GM18873 (cell line): ENCODE results near the gene ZNF217.
A peak's percentile ranks its signal among the peaks of the same experiment; 100 is the strongest.
"Not testable (repeated sequence)": the region's sequence is repeated elsewhere in the genome, so short reads cannot be mapped to it uniquely, and the experiment has no call there.

Experiments used
- ATAC-seq: cut with Tn5 transposase; IDR thresholded peaks from one replicate; pipeline ENCODE4 v1.9.1; 2021; ENCODE audit warnings: mild to moderate bottlenecking, moderate library complexity, moderate number of reproducible peaks; ENCODE audit not compliant: unreplicated experiment, low FRiP score

ZNF217 gene

DNA sequence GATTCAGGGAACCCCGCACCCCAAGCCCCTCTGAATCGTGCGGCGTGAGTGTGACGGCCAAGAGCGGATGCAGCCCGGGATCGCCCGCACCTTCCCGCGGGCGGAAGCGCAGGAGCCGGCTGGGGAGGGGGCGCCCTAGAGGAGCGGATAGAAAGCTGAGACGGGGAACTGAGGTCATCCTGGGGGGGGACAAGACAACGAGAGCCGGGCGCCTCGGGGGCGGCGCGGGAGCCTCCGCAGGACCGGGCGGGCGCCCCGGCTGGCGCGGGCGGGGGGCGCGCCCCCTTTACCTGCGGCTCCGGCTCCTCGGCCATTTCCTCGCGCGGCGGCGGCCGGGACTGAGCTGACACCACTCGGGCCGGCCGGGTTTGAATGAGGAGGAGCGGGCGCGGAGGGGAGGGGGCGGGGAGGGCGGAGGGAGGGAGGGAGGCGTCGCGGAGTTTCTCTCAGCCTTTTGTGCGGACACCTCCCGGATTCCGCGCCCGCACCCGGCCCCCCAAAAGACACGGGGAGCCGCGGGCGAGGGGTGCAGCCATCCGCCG lies at the start of gene ZNF217:
Gene ZNF217 (minus strand): TSS at position 374 of the 542 bp plus-strand sequence. CDS start 11,013 bp downstream, outside the sequence.
- not testable (repeated sequence) for ATAC-seq

DNA sequence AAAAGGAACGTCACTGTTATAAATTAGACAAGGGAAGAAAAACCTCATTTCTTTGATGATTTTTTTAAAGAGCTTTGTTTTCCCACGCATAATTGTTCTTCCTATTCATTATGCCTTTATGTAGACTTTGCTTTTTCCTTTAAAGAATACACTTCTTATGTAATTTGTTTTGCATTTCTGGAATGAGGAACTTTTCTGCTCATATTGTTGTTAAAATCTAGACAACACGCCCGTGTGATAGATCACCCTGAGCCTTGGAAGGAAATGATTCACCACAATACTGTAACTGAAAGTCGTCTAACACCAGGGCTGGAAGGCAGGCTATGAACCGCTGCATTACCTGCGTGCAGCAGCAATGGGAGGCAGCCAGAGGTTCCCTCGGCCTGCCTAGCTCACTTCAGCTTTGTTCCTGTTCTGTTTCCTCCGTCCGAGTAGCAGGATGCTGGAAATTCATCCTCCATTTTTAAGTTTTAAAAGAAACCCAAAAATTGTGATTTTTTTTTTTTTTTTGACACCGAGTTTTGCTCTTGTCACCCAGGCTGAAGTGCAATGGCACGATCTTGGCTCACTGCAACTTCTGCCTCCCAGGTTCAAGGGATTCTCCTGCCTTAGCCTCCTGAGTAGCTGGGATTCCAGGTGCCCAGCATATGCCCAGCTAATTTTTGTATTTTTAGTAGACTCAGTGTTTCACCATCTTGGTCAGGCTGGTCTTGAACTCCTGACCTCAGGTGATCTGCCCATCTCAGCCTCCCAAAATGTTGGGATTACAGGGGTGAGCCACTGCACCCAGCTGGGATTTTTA lies 49.6 kb upstream of the ZNF217 start:
- peak; percentile 92 for ATAC-seq

DNA sequence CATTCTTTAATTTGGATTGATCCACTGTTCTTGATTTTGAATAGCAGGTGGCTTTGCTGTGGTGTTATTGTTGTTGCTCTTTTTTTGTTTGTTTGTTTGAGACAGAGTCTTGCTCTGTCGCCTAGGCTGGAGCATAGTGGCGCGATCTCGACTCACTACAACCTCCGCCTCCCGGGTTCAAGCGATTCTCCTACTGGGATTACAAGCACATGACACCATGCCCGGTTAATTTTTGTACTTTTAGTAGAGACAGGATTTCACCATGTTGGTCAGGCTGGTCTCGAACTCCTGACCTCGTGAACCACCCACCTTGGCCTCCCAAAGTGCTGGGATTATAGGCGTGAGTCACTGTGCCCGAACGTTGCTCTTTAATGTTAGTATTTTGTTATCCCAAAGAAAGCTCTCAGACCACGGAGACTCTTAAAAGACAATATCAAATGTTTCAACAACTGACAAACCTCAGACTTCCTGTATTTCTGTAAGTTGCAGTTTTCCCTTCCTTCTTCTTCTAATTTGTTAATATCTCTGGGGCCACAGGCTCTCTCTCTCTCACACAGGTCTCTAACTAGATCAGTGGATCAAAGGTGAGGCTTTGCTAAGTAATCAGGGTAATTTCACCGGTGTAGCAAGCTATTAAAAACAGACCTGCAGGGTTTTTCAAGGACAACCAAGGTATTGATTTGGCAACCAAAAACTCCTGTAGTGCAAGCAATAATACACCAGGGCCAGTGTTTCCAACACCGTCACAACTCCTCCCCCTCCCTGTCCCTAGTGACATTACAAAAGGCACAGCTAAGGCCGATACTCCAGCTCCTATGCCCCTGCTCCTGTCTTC lies 48.8 kb upstream of the ZNF217 start:
- no peak for ATAC-seq

DNA sequence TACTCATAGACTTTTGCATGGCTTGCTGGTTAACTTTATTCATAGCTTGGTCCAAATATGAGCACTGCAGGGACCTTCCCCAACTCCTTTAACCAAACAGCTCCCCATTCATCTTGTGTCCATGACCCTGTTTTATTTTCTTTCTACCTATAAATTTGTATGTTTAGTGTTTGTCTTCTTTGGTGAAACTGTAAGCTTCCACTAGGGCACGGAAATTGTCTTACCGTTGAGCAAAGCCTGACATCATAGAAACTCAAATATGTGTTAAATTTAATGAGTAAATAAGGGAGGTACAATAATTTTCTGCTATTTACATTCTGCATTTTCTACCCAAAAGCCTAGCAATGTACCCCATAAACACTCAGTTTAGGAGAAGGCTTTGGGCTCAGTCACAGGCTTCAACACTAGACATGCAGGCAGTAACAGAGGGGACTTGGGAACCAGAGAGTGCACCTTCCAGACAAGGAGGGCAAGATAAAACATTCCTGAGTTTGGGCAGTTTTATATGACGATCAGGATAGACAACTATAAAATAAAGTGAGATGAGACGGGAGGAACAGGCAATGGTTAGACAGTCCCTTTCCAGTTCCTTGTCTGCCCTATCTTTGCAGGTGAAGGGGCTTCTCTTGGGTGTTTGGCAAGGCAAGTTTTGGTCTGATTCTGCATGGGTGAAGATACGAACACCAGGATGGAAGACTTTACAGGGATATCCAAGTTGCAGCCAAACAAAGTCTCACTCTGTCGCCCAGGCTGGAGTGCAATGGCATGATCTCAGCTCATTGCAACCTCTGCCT lies 46.2 kb upstream of the ZNF217 start:
- ATAC-seq = no peak

DNA sequence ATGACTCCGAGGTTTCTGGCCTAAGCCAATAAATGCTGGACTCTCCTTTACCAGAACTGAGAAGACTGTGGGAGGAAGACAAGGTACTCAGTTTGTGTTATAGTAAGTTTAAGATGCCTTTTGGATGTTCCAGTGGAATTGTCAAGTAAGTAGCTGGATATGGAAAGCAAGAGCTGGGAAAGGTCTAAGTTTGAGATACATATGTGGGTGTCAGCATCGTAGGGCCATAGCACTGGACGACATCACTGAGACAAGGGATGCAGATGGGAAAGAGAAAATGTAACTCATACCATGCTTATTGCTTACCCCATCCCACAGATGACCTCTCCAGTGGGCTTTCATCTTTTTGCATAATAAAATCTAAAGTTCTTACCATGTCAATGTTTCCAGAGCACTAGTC lies 45.5 kb upstream of the ZNF217 start:
- no peak for ATAC-seq

DNA sequence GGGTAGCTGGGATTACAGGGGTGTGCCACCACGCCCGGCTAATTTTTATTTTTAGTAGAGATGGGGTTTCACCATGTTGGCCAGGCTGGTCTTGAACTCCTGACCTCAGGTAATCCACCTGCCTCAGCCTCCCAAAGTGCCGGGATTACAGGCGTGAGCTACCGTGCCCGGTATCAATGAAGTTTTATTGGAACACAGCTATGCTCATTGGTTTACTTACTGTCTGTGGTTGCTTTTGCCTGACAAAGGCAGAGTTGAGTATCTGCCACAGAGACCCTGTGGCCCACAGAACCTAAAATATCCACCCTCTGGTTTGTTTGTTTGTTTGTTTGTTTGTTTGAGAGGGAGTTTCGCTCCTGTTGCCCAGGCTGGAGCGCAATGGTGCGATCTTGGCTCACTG lies 43.7 kb upstream of the ZNF217 start:
- not testable (repeated sequence) for ATAC-seq

DNA sequence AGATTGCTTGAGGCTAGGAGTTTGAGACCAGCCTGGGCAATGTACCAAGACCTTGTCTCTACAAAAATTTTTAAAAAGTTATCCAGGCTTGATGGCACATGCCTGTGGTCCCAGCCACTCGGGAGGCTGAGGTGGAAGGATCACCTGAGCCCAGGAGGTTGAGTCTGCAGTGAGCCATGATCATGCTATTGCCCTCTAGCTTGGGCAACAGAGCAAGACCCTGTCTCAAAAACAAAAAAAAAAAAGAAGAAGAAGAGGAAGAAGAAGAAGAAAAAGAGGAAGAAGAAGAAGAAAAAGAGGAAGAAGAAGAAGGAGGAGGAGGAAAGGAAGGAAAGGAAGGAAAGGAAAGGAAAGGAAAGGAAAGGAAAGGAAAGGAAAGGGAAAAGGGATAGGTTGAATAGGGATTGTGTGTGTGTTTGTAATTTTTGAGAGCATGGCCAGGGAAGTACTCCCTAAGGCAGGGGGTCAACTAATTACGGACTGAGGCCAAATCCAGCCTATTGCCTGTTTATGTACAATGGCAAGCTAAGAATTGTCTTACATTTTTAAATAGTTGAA lies 43.0 kb upstream of the ZNF217 start:
- no peak for ATAC-seq

DNA sequence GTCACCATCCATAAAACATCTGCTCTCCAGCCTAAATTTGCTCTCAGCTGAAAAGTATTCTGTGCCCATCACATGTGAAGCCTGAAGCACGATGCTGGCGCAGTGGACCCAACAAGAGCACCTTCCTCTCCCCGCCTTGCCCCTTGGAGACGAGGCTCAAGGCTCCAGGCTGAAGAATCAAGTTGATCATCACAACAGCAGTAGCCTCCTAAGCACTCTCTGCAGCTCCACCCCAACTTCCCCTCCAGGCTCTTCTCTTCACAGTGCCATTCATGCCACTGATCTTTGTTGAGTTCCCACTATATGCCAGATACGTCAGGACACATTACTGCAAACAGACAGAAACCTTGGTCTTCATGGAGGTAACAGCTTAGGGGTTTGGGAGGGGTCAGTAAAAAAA lies 41.6 kb upstream of the ZNF217 start:
- no peak for ATAC-seq

DNA sequence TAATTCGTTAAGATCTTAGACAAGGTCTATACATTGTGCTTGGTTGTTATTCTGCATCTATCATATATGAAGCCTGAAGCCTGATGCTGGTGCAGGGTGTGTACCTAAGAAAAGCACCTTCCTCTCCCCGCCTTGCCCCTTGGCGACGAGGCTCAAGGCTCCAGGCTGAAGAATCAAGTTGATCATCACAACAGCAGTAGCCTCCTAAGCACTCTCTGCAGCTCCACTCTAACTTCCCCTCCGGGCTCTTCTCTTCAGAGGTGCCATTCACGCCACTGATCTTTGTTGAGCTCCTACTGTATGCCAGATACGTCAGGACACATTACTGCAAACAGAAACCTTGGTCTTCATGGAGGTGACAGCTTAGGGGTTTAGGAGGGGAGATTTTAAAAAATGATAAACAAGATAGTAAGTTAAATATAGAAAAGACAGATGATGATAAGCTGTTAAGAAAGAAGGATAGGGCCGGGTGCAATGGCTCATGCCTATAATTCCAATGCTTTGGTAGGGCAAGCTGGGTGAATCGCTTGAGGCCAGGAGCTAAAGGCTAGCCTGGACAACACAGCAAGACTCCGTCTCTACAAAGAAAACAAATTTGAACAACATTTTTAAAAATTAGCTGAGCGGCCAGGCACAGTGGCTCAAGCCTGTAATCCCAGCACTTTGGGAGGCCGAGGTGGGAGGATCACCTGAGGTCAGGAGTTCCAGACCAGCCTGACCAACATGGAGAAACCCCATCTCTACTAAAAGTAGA lies 38.4 kb upstream of the ZNF217 start:
- ATAC-seq = no peak

DNA sequence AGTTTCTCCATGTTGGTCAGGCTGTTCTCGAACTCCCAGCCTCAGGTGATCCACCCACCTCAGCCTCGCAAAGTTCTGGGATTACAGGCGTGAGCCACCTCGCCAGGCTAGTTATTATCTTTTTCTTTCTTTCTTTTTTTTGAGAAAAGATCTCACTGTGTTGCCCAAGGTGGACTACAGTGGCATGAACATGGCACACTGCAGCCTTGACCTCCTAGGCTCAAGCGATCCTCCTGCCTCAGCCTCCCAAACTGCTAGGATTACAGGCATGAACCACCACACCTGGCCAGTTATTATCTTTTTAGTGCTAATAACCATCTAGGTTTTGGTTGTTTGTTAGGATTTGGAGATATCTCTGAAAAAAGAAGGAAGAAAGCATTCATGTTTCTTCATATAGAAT lies 35.8 kb upstream of the ZNF217 start:
- ATAC-seq = no peak

DNA sequence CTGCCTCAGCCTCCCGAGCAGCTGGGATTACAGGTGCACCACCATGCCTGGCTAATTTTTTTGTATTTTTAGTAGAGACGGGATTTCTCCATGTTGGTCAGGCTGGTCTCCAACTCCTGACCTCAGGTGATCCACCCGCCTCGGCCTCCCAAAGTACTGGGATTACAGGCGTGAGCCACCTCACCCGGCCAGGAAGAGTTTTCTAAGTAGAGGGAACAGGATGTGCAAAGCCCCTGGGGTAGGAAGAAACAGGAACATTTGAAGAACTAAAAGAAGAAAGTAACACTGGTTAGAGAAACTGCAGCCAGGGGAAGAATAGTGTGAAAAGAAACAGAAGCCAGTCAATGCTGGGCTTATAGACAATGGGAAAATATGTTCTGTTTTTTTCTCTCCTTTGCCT lies 35.1 kb upstream of the ZNF217 start:
- ATAC-seq = not testable (repeated sequence)

DNA sequence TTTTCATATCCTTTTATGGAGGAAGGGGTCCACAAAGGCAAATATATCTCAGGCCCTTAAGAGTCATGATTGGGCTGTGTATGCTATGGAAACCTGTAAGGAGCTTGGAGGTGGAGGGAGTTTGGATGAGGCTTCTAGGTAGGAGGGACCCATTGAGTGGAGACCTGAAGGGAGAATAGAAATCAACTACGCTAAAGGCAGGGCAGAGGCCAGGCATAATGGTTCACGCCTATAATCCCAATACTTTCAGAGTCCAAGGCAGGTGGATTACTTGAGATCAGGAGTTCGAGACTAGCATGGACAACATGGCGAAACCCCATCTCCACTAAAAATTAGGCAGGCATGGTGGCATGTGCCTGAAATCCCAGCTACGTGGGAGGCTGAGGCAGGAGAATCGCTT lies 34.4 kb upstream of the ZNF217 start:
- no peak for ATAC-seq

DNA sequence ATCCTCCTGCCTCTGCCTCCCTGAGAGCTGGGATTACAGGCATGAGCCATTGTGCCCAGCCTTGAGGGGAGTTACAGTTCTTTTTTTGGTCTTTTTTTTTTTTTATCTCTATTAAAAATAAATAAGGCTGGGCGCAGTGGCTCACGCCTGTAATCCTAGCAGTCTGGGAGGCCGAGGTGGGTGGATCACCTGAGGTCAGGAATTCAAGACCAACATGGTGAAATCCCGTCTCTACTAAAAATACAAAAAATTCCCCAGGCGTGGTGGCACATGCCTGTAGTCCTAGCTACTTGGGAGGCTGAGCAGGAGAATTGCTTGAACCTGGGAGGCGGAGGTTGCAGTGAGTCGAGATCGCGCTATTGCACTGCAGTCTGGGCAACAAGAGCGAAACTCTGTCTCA lies 33.4 kb upstream of the ZNF217 start:
- ATAC-seq = not testable (repeated sequence)

DNA sequence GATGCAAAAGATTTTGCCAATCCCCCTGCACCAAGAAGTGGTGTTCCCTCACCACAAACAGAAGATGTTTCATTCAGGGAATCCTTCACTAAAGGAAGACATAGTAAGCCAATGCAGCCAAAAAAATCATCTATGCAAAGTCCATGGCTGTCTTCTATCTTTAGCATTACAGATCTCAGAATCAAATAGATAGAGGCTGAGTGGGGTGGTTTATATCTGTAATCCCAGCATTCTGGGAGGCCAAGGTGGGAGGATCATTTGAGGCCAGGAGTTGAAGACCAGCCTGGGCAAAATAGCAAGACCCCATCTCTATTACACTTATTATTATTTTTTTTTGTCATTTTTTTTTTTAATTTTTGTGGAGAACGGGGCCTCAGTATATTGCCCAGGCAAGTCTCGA lies 32.9 kb upstream of the ZNF217 start:
- no peak for ATAC-seq

DNA sequence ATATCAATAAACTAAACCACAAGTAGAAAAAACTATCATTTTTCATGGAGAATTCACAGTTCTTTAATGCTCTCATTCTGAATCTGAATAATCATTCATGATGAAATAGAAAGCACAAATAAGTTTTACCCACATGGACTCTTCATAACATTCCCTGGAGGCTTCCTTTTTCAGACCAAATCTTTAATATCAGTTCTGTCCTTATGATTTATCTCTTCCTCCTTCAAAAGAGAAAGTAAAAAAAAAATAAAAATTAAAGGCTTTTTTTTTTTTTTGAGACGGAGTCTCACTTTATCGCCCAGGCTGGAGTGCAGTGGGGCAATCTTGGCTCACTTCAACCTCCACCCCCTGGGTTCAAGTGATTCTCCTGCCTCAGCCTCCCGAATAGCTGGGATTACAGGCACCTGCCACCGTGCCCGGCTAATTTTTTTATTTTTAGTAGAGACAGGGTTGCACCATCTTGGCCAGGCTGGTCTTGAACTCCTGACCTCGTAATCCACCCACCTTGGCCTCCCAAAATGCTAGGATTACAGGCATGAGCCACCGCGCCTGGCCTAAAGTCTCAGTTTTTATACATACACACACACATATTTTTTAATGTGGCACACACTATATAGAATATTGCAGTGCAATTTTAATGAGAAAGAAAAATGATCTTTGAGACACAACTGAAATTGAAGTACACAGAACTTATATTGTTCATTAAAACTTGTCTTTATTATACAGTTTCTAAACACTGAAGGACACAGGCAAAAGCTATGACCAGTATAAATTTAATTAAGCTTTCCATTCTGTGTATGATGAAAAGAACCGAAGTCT lies 31.9 kb upstream of the ZNF217 start:
- no peak for ATAC-seq

DNA sequence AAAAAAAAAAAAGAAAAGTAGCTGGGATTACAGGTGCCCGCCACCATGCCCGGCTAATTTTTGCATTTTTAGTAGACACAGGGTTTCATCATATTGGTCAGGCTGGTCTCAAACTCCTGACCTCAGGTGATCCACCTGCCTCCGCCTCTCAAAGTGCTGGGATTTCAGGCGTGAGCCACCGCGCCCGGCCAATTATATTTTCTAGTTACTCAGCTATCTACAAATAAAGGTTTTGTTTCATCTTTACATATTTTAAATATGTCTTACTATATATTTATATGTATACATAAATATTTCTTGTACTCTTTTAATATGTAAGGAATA lies 31.2 kb upstream of the ZNF217 start:
- not testable (repeated sequence) for ATAC-seq

DNA sequence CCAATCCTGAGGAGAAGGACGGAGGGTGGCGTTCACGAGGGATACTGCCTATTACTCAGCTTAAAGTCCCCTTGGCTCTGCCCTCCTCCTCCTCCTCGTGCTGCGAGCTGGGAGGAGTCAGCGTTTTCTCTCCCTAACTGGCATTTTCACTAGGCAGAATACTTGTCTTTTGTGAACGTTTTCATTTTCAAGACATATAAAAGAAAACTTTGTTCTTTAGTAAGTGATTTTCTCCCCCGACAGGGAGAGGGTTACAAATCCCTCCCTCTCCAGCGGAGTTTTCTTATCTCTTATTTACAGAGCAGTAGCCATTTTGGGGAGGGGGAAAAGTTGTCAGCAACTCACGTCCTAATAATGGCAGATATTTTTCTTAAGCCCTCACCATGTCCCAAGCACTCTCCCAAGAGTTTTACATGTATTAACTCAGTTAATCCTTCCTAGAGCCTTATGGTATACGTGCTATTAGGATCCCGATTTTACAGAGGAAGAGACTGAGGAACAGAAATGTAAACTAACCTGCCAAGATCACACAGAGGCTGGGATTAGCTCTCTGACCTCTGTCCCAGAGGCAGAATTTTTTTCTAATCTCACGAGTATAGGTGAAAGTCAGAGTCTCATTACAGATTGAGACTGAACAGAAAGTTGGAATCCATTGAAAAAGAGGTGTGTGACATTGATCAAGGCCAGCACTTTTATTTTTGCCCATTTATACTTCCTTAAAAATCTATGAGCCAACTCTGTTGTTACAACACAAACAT lies 30.0 kb upstream of the ZNF217 start:
- ATAC-seq = peak; percentile 50

DNA sequence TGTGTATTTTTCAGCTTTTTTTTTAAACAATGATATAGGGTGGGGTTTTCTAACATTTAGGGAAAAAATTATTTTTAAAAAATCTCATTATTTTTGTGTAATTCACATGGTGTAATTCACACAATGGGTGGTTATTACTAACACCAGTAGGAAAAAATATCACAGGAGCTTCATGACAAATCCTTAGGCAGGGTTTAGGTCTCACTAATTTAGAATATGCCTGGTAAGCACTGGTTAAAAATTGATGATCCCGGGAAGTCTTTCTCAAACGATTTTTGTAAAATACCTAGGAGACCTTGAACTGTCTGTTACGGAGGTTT lies 29.5 kb upstream of the ZNF217 start:
- ATAC-seq = no peak
